ENCODE measurements around the gene CDK17. TPM values are rescaled to one million over a fixed set of nuclear protein-coding genes. Genes with fewer than 3 reads are reported as not detected.

CDK17 gene
- total and polyA plus RNA-seq, 9 of the 15 experiments (the other 6 are each of a cell fraction or from before 2014, with no cell fraction given), result 4.8 to 39.3 (median 21.6) TPM

DNA sequence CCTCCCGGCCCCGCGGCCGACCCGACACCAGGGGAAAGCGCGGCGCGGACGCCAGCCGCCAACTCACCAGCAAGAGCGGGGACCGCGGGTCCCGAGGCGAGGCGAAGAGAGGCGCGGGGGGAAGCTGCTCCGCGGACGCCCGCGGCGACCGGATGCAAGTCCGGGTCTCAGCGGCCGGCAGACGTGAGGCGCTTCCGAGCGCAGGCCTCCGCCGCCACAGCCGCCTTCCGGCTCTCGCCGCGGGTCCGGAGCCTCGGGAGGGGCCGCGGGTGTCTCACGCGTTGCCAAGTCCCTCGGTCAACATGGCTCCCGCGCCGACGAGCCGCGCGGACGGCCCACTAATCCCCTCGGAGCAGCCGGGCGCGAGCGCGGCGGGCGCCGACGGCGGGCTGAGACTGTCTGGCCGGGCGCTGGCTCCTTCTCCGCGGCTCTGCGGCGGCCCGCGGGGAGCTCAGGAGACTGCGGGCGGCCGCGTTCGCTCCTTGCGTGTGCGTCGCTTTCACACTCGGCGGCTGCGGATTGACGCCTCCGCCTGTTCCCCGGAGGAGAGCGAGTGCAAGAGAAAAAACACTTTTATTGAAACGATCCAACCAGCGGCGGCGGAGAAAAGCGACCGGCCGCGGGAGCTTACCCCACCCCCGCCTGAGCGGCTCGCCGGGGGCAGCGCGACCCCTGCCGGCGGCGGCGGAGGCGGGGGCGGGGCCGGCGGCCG, at the start of gene CDK17 (continued):
- TF ChIP-seq REST (IDR thresholded peaks at IDR 0.05; ENCODE audit: borderline replicate concordance) (no peak; the same call in 1 of the 2 replicates), REST (CRISPR knock-in tag; IDR thresholded peaks at IDR 0.05; ENCODE audit: low read depth) (0 out of 2 replicates have a peak, but pooled peaks have one; percentile 31), E2F1 (CRISPR knock-in tag; IDR thresholded peaks at IDR 0.05) (peak; percentile 50; the same call in 1 of the 2 replicates), PCBP1 (IDR thresholded peaks at IDR 0.05; ENCODE audit: low read depth, low read length, poor library complexity, severe bottlenecking) (peak; percentile 43), ZNF282 (CRISPR knock-in tag; IDR thresholded peaks at IDR 0.05) (no peak), KDM5B (IDR thresholded peaks at IDR 0.05; ENCODE audit: insufficient replicate concordance, low read depth, low read length) (peak; percentile 62), CHD1 (IDR thresholded peaks at IDR 0.05; ENCODE audit: low read length) (peak; percentile 75), ZNF561 (CRISPR knock-in tag; conservative IDR thresholded peaks at IDR 0.05) (no peak), AFF4 (CRISPR knock-in tag; IDR thresholded peaks at IDR 0.05) (peak; percentile 52; the same call in 1 of the 2 replicates), ETV5 (CRISPR knock-in tag; IDR thresholded peaks at IDR 0.05; ENCODE audit: low read depth) (no peak), HNRNPK (IDR thresholded peaks at IDR 0.05; ENCODE audit: low read depth, low read length, poor library complexity, severe bottlenecking) (peak; percentile 14), ZNF780A (CRISPR knock-in tag; IDR thresholded peaks at IDR 0.05) (no peak), BCL6 (CRISPR knock-in tag; IDR thresholded peaks at IDR 0.05) (no peak)

Measured in K562 (cell line).